ENCODE data around the gene NELFB.

Gene NELFB

DNA sequence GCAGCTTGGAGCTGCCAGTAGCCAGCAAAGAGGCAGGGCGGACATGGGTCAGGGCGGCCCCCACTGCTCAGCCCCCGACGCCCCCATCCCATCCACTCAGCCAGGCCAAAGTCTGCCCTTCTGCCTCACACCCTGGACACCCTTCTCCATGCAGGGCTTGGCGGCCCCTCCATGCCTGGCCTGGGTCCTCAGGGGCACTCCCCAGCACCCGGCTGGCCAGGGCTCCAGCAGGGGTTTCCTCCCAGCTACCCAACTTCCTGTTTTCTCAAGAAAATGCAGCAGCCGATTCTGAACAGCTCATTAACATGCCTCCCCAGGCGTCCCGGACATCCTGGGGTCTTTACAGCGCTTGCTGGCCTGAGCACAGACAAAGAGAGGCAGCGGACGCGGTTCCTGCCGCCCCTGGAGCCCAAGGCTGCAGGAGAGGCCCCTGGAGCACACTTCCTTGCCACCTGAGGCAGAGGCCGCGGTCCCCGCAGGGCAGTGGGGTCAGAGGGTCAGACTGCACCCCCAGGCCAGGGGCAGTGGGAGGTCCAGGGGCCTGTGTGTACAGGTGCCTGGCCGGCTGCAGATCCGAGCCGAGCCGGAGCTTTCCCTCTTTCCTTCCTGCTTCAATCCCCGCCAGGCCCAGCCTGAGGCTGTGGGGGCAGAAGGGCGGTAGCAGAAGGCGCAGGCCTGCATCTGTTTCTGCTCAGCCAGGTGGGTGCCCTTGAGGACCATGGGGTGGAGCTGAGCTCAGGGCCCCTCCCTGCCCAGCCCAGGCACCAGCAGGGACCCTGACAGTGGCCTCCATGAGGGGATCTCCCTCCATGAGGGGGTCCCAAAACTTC, 65.6 kb downstream of the NELFB start:
- H3K4me3 ChIP-seq (ENCODE audit: low read depth, low read length): no peak overlapping the region
- peak; percentile 91 for DNase-seq (ENCODE audit: low read depth)
- TF ChIP-seq MYC (IDR thresholded peaks at IDR 0.05; ENCODE audit: low read depth, low read length) (peak; percentile 36; the same call in 1 of the 2 replicates), POLR2A (IDR thresholded peaks at IDR 0.05; ENCODE audit: extremely low read depth, insufficient read length) (peak; percentile 44), CTCF (IDR thresholded peaks at IDR 0.05; ENCODE audit: low read depth, low read length) (no peak)
- TF ChIP-seq, protein P1, sequence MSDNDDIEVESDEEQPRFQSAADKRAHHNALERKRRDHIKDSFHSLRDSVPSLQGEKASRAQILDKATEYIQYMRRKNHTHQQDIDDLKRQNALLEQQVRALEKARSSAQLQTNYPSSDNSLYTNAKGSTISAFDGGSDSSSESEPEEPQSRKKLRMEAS (IDR thresholded peaks at IDR 0.05; ENCODE audit: low read depth, low read length): no peak

DNA sequence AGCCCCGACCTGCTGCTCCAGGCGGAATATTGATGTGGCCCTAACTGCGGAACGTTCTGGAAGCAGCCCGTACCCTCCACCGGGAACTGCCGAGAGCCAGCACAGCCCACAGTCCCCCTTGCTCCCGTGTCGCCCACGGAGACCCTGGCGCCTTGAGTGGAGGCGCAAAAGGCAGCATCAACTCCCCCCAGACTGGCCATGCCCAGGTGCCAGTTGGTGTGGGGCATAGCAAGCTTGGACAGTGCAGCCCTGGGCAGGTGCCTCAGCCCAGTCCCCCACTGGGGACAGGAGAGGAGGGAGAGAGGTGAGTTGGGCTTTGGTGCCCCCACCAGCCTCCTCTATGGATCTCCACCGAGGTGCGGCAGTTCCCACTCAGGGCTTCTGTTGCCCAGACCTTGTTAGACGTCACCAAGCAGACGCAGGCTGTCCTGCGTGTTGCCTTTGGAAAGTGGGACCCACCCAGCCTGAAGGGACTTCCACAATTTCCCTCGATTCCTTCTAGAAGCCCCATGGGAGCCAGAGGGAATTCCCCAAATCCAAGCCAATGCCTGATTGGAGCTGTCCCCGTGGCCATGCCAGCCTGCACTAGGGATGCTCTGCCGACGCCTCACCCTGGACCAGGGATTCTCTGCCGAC, 66.7 kb downstream of the NELFB start:
- no peak overlapping the region for H3K4me3 ChIP-seq (ENCODE audit: low read depth, low read length)
- TF ChIP-seq POLR2A (IDR thresholded peaks at IDR 0.05; ENCODE audit: extremely low read depth, insufficient read length): no peak
- TF ChIP-seq CTCF (IDR thresholded peaks at IDR 0.05; ENCODE audit: low read depth, low read length): no peak
- TF ChIP-seq MYC (IDR thresholded peaks at IDR 0.05; ENCODE audit: low read depth, low read length): no peak
- TF ChIP-seq, protein P1 (IDR thresholded peaks at IDR 0.05; ENCODE audit: low read depth, low read length): no peak
- DNase-seq (ENCODE audit: low read depth): no peak
